ENCODE data around the gene RAB15.

Gene RAB15

GRCh38 chr14:64954491-64955240 is 17.5 kb downstream of the RAB15 start:
- no peak overlapping the region for H3K27ac Mint-ChIP-seq
- H3K36me3 Mint-ChIP-seq (ENCODE audit: low read depth), result peaks cover 2% of the 10 kb centered on the region
- no peak for ATAC-seq
- H3K4me1 Mint-ChIP-seq, result peaks cover 6% of the 10 kb centered on the region
- H3K4me3 Mint-ChIP-seq, result no peak overlapping the region
- no peaks in the 10 kb centered on the region for H3K27me3 Mint-ChIP-seq
- H3K9me3 Mint-ChIP-seq, result no peaks in the 10 kb centered on the region
- DNase-seq, result no peak

- H3K4me1 Mint-ChIP-seq, result peaks cover 6% of the 10 kb centered on the region
- DNase-seq (no peak), ATAC-seq (no peak)
- no peak overlapping the region for H3K27ac Mint-ChIP-seq
- H3K4me3 Mint-ChIP-seq, result no peak overlapping the region
- H3K36me3 Mint-ChIP-seq (ENCODE audit: low read depth), result peaks cover 6% of the 10 kb centered on the region
- no peaks in the 10 kb centered on the region for H3K9me3 Mint-ChIP-seq
- H3K27me3 Mint-ChIP-seq, result no peaks in the 10 kb centered on the region
Measured at GRCh38 chr14:64953661-64954060, 18.5 kb downstream of the RAB15 start.

GRCh38 chr14:64953310-64953654 is 18.9 kb downstream of the RAB15 start:
- ATAC-seq, result no peak
- H3K4me3 Mint-ChIP-seq, result no peak overlapping the region
- peaks cover 6% of the 10 kb centered on the region for H3K36me3 Mint-ChIP-seq (ENCODE audit: low read depth)
- no peaks in the 10 kb centered on the region for H3K9me3 Mint-ChIP-seq
- no peak for DNase-seq
- H3K27me3 Mint-ChIP-seq, result no peaks in the 10 kb centered on the region
- peaks cover 6% of the 10 kb centered on the region for H3K4me1 Mint-ChIP-seq
- no peak overlapping the region for H3K27ac Mint-ChIP-seq

- Mint-ChIP-seq H3K27me3 (no peaks in the 10 kb centered on the region), H3K4me1 (peaks cover 6% of the 10 kb centered on the region), H3K36me3 (ENCODE audit: low read depth) (peaks cover 6% of the 10 kb centered on the region), H3K27ac (no peak overlapping the region), H3K9me3 (no peaks in the 10 kb centered on the region), H3K4me3 (no peak overlapping the region)
- DNase-seq (no peak), ATAC-seq (peak; percentile 62)
Measured at GRCh38 chr14:64952598-64953309, 19.4 kb downstream of the RAB15 start.

GRCh38 chr14:64951724-64952123 is 20.4 kb downstream of the RAB15 start:
- Mint-ChIP-seq H3K4me1 (peaks cover 6% of the 10 kb centered on the region), H3K4me3 (no peak overlapping the region), H3K9me3 (no peaks in the 10 kb centered on the region), H3K27ac (no peak overlapping the region), H3K36me3 (ENCODE audit: low read depth) (peaks cover 6% of the 10 kb centered on the region), H3K27me3 (no peaks in the 10 kb centered on the region)
- ATAC-seq, result no peak
- no peak for DNase-seq

GRCh38 chr14:64951291-64951690 is 20.8 kb downstream of the RAB15 start:
- H3K27me3 Mint-ChIP-seq, result no peaks in the 10 kb centered on the region
- H3K27ac Mint-ChIP-seq, result no peak overlapping the region
- H3K4me3 Mint-ChIP-seq, result no peak overlapping the region

GRCh38 chr14:64950889-64951288 is 21.2 kb downstream of the RAB15 start:
- DNase-seq (no peak), ATAC-seq (no peak)
- Mint-ChIP-seq H3K4me1 (peaks cover 6% of the 10 kb centered on the region), H3K9me3 (no peaks in the 10 kb centered on the region), H3K27me3 (no peaks in the 10 kb centered on the region), H3K36me3 (ENCODE audit: low read depth) (peaks cover 6% of the 10 kb centered on the region), H3K27ac (no peak overlapping the region), H3K4me3 (no peak overlapping the region)

More at GRCh38 chr14:64951291-64951690, 20.8 kb downstream of the RAB15 start:
- ATAC-seq (no peak), DNase-seq (no peak)
- Mint-ChIP-seq H3K4me1 (peaks cover 6% of the 10 kb centered on the region), H3K9me3 (no peaks in the 10 kb centered on the region), H3K36me3 (ENCODE audit: low read depth) (peaks cover 6% of the 10 kb centered on the region)

GRCh38 chr14:64948612-64949210 is 23.4 kb downstream of the RAB15 start:
- no peak for ATAC-seq
- Mint-ChIP-seq H3K27me3 (no peaks in the 10 kb centered on the region), H3K4me3 (no peak overlapping the region), H3K4me1 (peaks cover 10% of the 10 kb centered on the region), H3K9me3 (no peaks in the 10 kb centered on the region), H3K36me3 (ENCODE audit: low read depth) (peaks cover 9% of the 10 kb centered on the region), H3K27ac (no peak overlapping the region)
- no peak for DNase-seq

- Mint-ChIP-seq H3K27me3 (no peaks in the 10 kb centered on the region), H3K27ac (no peak overlapping the region), H3K36me3 (ENCODE audit: low read depth) (peaks cover 9% of the 10 kb centered on the region), H3K9me3 (no peaks in the 10 kb centered on the region), H3K4me3 (no peak overlapping the region), H3K4me1 (peaks cover 14% of the 10 kb centered on the region)
- no peak for ATAC-seq
- no peak for DNase-seq
Measured at GRCh38 chr14:64947710-64948611, 24.2 kb downstream of the RAB15 start.

GRCh38 chr14:64946310-64947045 is 25.7 kb downstream of the RAB15 start:
- Mint-ChIP-seq H3K4me1 (peaks cover 10% of the 10 kb centered on the region), H3K4me3 (no peak overlapping the region), H3K27ac (no peak overlapping the region), H3K9me3 (no peaks in the 10 kb centered on the region), H3K27me3 (no peaks in the 10 kb centered on the region), H3K36me3 (ENCODE audit: low read depth) (peaks cover 9% of the 10 kb centered on the region)
- no peak for ATAC-seq
- DNase-seq, result no peak

- Mint-ChIP-seq H3K4me3 (no peak overlapping the region), H3K36me3 (ENCODE audit: low read depth) (peaks cover 11% of the 10 kb centered on the region), H3K27me3 (no peaks in the 10 kb centered on the region), H3K9me3 (no peaks in the 10 kb centered on the region), H3K4me1 (peaks cover 10% of the 10 kb centered on the region), H3K27ac (no peak overlapping the region)
- ATAC-seq (no peak), DNase-seq (no peak)
Measured at GRCh38 chr14:64945431-64946178, 26.5 kb downstream of the RAB15 start.

- Mint-ChIP-seq H3K9me3 (no peaks in the 10 kb centered on the region), H3K27me3 (no peaks in the 10 kb centered on the region), H3K27ac (no peak overlapping the region), H3K4me1 (peaks cover 10% of the 10 kb centered on the region), H3K4me3 (no peak overlapping the region), H3K36me3 (ENCODE audit: low read depth) (peaks cover 13% of the 10 kb centered on the region)
- no peak for DNase-seq
- ATAC-seq, result no peak
Measured at GRCh38 chr14:64944861-64945260, 27.3 kb downstream of the RAB15 start.

- Mint-ChIP-seq H3K36me3 (ENCODE audit: low read depth) (peaks cover 12% of the 10 kb centered on the region), H3K4me3 (no peak overlapping the region), H3K27ac (no peak overlapping the region), H3K4me1 (peaks cover 15% of the 10 kb centered on the region), H3K27me3 (no peaks in the 10 kb centered on the region), H3K9me3 (no peaks in the 10 kb centered on the region)
- ATAC-seq (no peak), DNase-seq (no peak)
Measured at GRCh38 chr14:64944041-64944440, 28.1 kb downstream of the RAB15 start.

Data from activated naive CD8-positive, alpha-beta T cell treated with anti-CD3 and anti-CD28 coated beads, Interleukin-2, amount 50 U/mL, for 24 hours (primary cell).